Measurements from ENCODE around the gene TMEM132C. TPM values are rescaled to one million over a fixed set of nuclear protein-coding genes. Genes with fewer than 3 reads are reported as not detected.

TMEM132C gene
- total and polyA plus RNA-seq, 2 donors (not counting 1 experiment from before 2014, with no cell fraction given), result not detected

DNA sequence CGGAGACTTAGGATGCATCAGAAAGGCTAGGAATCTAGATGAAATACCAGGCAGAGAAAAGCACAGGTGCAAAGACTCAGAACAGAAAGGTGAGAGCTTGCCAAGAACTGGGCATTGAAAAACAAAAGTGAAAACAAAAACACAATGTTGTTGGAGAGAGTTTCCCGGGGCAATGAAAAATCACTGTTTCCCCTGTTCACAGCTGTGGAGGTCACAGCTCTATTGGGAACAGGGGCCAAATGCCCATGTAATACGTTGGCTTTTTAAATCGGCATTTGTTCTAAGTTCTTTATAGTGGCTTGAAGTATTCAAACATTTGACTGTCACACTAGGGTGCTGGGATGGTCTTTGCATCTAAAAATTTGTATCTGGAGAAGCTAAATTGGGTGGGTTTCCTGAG is 448.5 kb downstream of the TMEM132C start:
- intact Hi-C loops (cut with micrococcal nuclease), result no loop called here
- ATAC-seq (ENCODE audit: low read depth) (no peak), DNase-seq (no peak)
- Histone ChIP-seq H3K4me3 (ENCODE audit: control extremely low read depth in 1 of 5, extremely low read depth in 1 of 5, insufficient read depth in 1 of 5, low read depth in 2 of 5, low read length in 4 of 5) (no peak overlapping the region), H3K4me1 (ENCODE audit: control insufficient read depth in 2 of 2, insufficient read depth in 2 of 2, low read length in 2 of 2) (no peaks in the 10 kb centered on the region), H3K27ac (ENCODE audit: low read length in 2 of 2) (no peak overlapping the region), H3K9ac (ENCODE audit: low read length) (no peak overlapping the region), H3K4me2 (replicated peaks; ENCODE audit: low read depth, low read length, poor library complexity, severe bottlenecking) (no peak overlapping the region), H3K36me3 (replicated peaks in 1 of 2; ENCODE audit: control extremely low read depth in 1 of 2, control insufficient read depth in 1 of 2, extremely low read depth in 1 of 2, insufficient read depth in 2 of 2, low read length in 1 of 2) (no peaks in the 10 kb centered on the region), H4K20me1 (ENCODE audit: control insufficient read depth, insufficient read depth, low read length, poor library complexity, severe bottlenecking) (no peaks in the 10 kb centered on the region), H3K27me3 (replicated peaks in 1 of 4; ENCODE audit: control extremely low read depth in 1 of 4, control insufficient read depth in 3 of 4, insufficient read depth in 4 of 4, low read length in 3 of 4) (no peaks in the 10 kb centered on the region), H3K9me3 (ENCODE audit: control extremely low read depth in 1 of 3, control insufficient read depth in 2 of 3, insufficient read depth in 1 of 3, low read length in 2 of 3) (peaks cover 0 to 17% (median 3%) of the 10 kb centered on the region in 3 donors), H3K79me2 (ENCODE audit: control insufficient read depth, insufficient read depth, low read length) (no peaks in the 10 kb centered on the region), H2AFZ (ENCODE audit: insufficient read depth, low read depth, low read length, poor library complexity, severe bottlenecking) (no peak overlapping the region)
- ChIA-PET POLR2A (no interaction called here), CTCF (no interaction called here)
- 83% methylated on average over 4 of the region's 4 CpGs for WGBS (ENCODE audit: insufficient coverage)
- TF ChIP-seq, protein P1, sequence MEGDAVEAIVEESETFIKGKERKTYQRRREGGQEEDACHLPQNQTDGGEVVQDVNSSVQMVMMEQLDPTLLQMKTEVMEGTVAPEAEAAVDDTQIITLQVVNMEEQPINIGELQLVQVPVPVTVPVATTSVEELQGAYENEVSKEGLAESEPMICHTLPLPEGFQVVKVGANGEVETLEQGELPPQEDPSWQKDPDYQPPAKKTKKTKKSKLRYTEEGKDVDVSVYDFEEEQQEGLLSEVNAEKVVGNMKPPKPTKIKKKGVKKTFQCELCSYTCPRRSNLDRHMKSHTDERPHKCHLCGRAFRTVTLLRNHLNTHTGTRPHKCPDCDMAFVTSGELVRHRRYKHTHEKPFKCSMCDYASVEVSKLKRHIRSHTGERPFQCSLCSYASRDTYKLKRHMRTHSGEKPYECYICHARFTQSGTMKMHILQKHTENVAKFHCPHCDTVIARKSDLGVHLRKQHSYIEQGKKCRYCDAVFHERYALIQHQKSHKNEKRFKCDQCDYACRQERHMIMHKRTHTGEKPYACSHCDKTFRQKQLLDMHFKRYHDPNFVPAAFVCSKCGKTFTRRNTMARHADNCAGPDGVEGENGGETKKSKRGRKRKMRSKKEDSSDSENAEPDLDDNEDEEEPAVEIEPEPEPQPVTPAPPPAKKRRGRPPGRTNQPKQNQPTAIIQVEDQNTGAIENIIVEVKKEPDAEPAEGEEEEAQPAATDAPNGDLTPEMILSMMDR (IDR thresholded peaks at IDR 0.05), result no peak
- TF ChIP-seq EZH2 (IDR thresholded peaks at IDR 0.05; ENCODE audit: borderline replicate concordance, insufficient read depth, low read depth, low read length, poor library complexity, severe bottlenecking), result no peak
- Mint-ChIP-seq H3K27ac (no peak overlapping the region), H3K27me3 (no peaks in the 10 kb centered on the region), H3K4me1 (no peaks in the 10 kb centered on the region), H3K4me3 (no peak overlapping the region), H3K9me3 (ENCODE audit: insufficient read depth) (peaks cover 22% of the 10 kb centered on the region)

DNA sequence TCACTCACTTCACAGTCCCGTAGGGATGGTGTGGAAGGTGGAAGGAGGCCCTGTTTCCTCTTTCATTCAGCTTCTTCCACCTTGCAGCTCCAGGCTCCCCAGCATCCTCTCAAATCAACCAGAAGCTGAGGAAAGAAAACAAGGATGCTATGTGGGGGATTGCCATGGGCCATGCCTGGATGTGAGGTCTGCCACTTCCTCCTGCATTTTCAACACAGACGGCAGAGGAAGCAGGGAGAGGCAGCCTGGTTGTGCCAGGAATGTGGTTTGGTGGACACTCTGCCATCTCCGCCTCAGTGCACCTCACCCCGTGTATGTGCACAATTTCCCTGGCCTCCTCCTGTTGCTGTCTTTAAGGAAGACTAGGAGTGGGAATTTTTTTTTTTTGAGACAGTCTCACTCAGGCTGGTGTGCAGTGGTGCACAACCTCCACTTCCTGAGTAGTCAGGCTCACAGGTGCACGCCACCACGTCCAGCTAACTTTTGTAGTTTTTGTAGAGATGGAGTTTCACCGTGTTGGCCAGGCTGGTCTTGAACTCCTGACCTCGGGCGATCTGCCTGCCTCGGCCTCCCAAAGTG is 457.6 kb downstream of the TMEM132C start:
- H3K4me2 ChIP-seq (replicated peaks; ENCODE audit: low read depth, low read length, poor library complexity, severe bottlenecking), result no peak overlapping the region
- CTCF ChIA-PET, result interaction anchor here (0.6 kb wide), 1 partner anchor 22 kb away, joined by 3 read pairs; no protein-coding TSS in a partner anchor
- no peak overlapping the region for H3K27ac Mint-ChIP-seq
- H4K20me1 ChIP-seq (ENCODE audit: control insufficient read depth, insufficient read depth, low read length, poor library complexity, severe bottlenecking), result no peaks in the 10 kb centered on the region
- no peak overlapping the region for H3K4me3 ChIP-seq (ENCODE audit: control extremely low read depth in 1 of 5, extremely low read depth in 1 of 5, insufficient read depth in 1 of 5, low read depth in 2 of 5, low read length in 4 of 5)
- H2AFZ ChIP-seq (ENCODE audit: insufficient read depth, low read depth, low read length, poor library complexity, severe bottlenecking), result no peak overlapping the region
- peaks cover 0 to 4% of the 10 kb centered on the region in 2 donors for H3K4me1 ChIP-seq (ENCODE audit: control insufficient read depth in 2 of 2, insufficient read depth in 2 of 2, low read length in 2 of 2)
- H3K9me3 ChIP-seq (ENCODE audit: control extremely low read depth in 1 of 3, control insufficient read depth in 2 of 3, insufficient read depth in 1 of 3, low read length in 2 of 3), result peaks cover 0 to 14% (median 0%) of the 10 kb centered on the region in 3 donors
- H3K9me3 Mint-ChIP-seq (ENCODE audit: insufficient read depth), result no peaks in the 10 kb centered on the region
- no peak overlapping the region for H3K27ac ChIP-seq (ENCODE audit: low read length in 2 of 2)
- H3K79me2 ChIP-seq (ENCODE audit: control insufficient read depth, insufficient read depth, low read length), result no peaks in the 10 kb centered on the region
- DNase-seq (no peak), ATAC-seq (ENCODE audit: low read depth) (no peak)
- TF ChIP-seq, protein P1 (IDR thresholded peaks at IDR 0.05), result no peak
- TF ChIP-seq EZH2 (IDR thresholded peaks at IDR 0.05; ENCODE audit: borderline replicate concordance, insufficient read depth, low read depth, low read length, poor library complexity, severe bottlenecking), result no peak
- H3K9ac ChIP-seq (ENCODE audit: low read length), result no peak overlapping the region
- intact Hi-C loops (cut with micrococcal nuclease), result no loop called here
- peaks cover 29% of the 10 kb centered on the region for H3K27me3 Mint-ChIP-seq
- H3K36me3 ChIP-seq (replicated peaks in 1 of 2; ENCODE audit: control extremely low read depth in 1 of 2, control insufficient read depth in 1 of 2, extremely low read depth in 1 of 2, insufficient read depth in 2 of 2, low read length in 1 of 2), result no peaks in the 10 kb centered on the region
- POLR2A ChIA-PET, result no interaction called here
- peaks cover 0 to 2% (median 0%) of the 10 kb centered on the region in 4 experiments for H3K27me3 ChIP-seq (replicated peaks in 1 of 4; ENCODE audit: control extremely low read depth in 1 of 4, control insufficient read depth in 3 of 4, insufficient read depth in 4 of 4, low read length in 3 of 4)
- no peak overlapping the region for H3K4me3 Mint-ChIP-seq
- WGBS (ENCODE audit: insufficient coverage), result 67% methylated on average over 8 of the region's 10 CpGs
- H3K4me1 Mint-ChIP-seq, result peaks cover 1% of the 10 kb centered on the region

Data from B cell (primary cell).